Calu3 (cell line): ENCODE measurements around the gene CCPG1. TPM values are rescaled to one million over a fixed set of nuclear protein-coding genes. Genes with fewer than 3 reads are reported as not detected.
A peak's percentile ranks its signal among the peaks of the same experiment; 100 is the strongest.
"Not testable (repeated sequence)": the region's sequence is repeated elsewhere in the genome, so short reads cannot be mapped to it uniquely, and the experiment has no call there.

ENCODE experiments used
- BruUV-seq: library from RNA; stranded (reverse); fragments of 400-500 nt; replicated peaks from 2 replicates; lab custom pipeline; 2021; lab: Mats Ljungman, UMichigan
- CTCF ChIA-PET: fragments of 300-600 bp; sonication (Branson Sonifier 250); formaldehyde crosslinking; loops from one replicate; lab custom pipeline; 2022; ENCODE audit warnings: antibody characterized with exemption; lab: Charles Lee
- DNase-seq: peaks from one replicate; pipeline ENCODE4 v3.0.0; 2022
- H3K27ac Mint-ChIP-seq: one replicate; pipeline ENCODE4 v1.8.0; 2022; ENCODE audit warnings: mixed read lengths; ENCODE audit not compliant: unreplicated experiment
- H3K27me3 Mint-ChIP-seq: one replicate; pipeline ENCODE4 v1.8.0; 2022; ENCODE audit warnings: mixed read lengths; ENCODE audit not compliant: unreplicated experiment
- H3K36me3 Mint-ChIP-seq: one replicate; pipeline ENCODE4 v1.8.0; 2022; ENCODE audit warnings: mild to moderate bottlenecking, moderate library complexity, mixed read lengths; ENCODE audit not compliant: insufficient read depth, unreplicated experiment
- H3K4me1 Mint-ChIP-seq: one replicate; pipeline ENCODE4 v1.8.0; 2022; ENCODE audit warnings: mild to moderate bottlenecking, low read depth, mixed read lengths; ENCODE audit not compliant: unreplicated experiment
- H3K4me3 Mint-ChIP-seq: one replicate; pipeline ENCODE4 v1.8.0; 2022; ENCODE audit warnings: mild to moderate bottlenecking, low read depth, moderate library complexity, mixed read lengths; ENCODE audit not compliant: unreplicated experiment
- H3K9me3 Mint-ChIP-seq: one replicate; pipeline ENCODE4 v1.8.0; 2022; ENCODE audit warnings: low read depth, mixed read lengths; ENCODE audit not compliant: unreplicated experiment
- CTCF ChIP-seq: fragments of 200-600 bp; IDR thresholded peaks from one replicate; pipeline ENCODE4 v1.8.0; 2022; ENCODE audit warnings: antibody characterized with exemption; ENCODE audit not compliant: unreplicated experiment
- intact Hi-C: fragments of 100-400 bp; cut with micrococcal nuclease; formaldehyde crosslinking; loops from one replicate; pipeline ENCODE4 v1.10.0; 2022; ENCODE audit not compliant: unreplicated experiment
- total RNA-seq: library from RNA; stranded (reverse); gene quantifications from 2 replicates; pipeline ENCODE4 v1.2.3, GENCODE V29; 2022

Gene CCPG1
- total RNA-seq, 1 experiment from 2014 or later = 54.5 TPM

DNA sequence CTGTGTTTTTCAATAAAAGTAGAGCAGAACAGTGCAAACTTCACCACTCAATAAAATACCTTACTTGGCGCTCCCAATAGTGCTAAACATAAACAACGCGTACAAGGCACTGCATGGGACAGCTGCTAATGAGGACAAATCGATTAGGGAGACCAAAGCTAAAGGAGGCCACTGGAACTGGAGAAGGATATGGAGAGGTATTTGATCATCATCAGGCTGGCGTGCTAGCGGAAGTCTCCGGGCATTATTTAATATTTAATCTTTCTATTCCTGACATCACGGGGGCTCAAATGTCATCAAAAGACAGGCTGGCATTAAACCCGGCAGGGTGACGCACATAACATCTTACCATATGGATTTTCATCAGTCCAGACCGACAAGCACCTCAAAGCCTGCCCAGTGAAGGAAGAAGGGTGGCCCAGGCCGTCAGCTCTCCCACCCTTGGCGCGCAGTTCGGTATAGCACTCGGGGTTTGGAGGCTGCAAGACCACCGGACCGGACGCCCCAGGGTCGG lies 604 bp downstream of the CCPG1 start:
- intact Hi-C loops = loop anchor here (1.0 to 5.0 kb wide), 2 partner anchors 89 to 210 kb away; partner anchors contain the start of gene RSL24D1
- no peak for DNase-seq

GRCh38 chr15:55403531-55403930 lies 4.6 kb downstream of the CCPG1 start:
- intact Hi-C loops = no loop called here
- Mint-ChIP-seq H3K27ac (peak overlapping the region; percentile 100), H3K4me1 (peaks cover 32% of the 10 kb centered on the region), H3K4me3 (peak overlapping the region; percentile 47), H3K27me3 (no peaks in the 10 kb centered on the region), H3K9me3 (no peaks in the 10 kb centered on the region), H3K36me3 (peaks cover 34% of the 10 kb centered on the region)
- no peak for DNase-seq
- CTCF ChIA-PET = interaction anchor here (0.8 kb wide), 1 partner anchor 290 kb away, joined by 3 read pairs; no protein-coding TSS in a partner anchor
- TF ChIP-seq CTCF = no peak
- no TSS peak for BruUV-seq

More for the DNA sequence above, 604 bp downstream of the CCPG1 start:
- no peaks in the 10 kb centered on the region for H3K27me3 Mint-ChIP-seq
- peaks cover 34% of the 10 kb centered on the region for H3K36me3 Mint-ChIP-seq
- H3K4me3 Mint-ChIP-seq = peak overlapping the region; percentile 81
- H3K4me1 Mint-ChIP-seq = peaks cover 19% of the 10 kb centered on the region
- CTCF ChIA-PET = interaction anchor here (0.7 to 2.0 kb wide), 10 partner anchors 12 to 210 kb away, joined by 3 to 19 read pairs (median 4); partner anchors contain the start of genes PIGB, PIGBOS1 and RSL24D1
- H3K27ac Mint-ChIP-seq = peak overlapping the region; percentile 75
- TF ChIP-seq CTCF = no peak
- no peaks in the 10 kb centered on the region for H3K9me3 Mint-ChIP-seq
- BruUV-seq = TSS peak; percentile 67

GRCh38 chr15:55402707-55403106 lies 5.5 kb downstream of the CCPG1 start:
- Mint-ChIP-seq H3K4me1 (peaks cover 32% of the 10 kb centered on the region), H3K9me3 (no peaks in the 10 kb centered on the region), H3K27ac (peak overlapping the region; percentile 100), H3K4me3 (peak overlapping the region; percentile 47), H3K36me3 (peaks cover 27% of the 10 kb centered on the region), H3K27me3 (no peaks in the 10 kb centered on the region)
- BruUV-seq = no TSS peak
- intact Hi-C loops = no loop called here
- CTCF ChIA-PET = interaction anchor here (0.7 to 0.8 kb wide), 2 partner anchors 14 to 289 kb away, joined by 3 to 5 read pairs; no protein-coding TSS in a partner anchor
- no peak for DNase-seq
- no peak for TF ChIP-seq CTCF

DNA sequence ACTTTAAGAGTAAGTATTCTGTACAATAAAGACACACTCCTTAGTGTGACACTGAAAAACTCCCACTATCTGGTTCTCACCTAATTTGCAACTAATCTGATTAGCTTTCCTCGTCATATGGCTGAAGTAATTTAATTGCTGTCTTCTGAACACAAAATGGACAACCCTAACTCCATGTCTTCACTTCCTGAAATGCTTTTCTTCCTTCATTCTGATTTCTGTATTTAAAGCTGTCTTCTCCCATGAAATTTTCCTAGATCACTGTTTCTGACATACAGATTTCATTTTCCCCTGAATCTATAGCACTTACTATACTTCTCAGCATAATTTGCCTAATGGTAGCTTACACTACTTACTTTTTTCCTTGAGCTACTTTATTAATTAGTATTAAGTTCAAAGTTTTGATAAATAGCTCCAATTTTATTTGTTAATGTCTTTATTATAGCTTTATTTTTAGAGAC lies 6.3 kb downstream of the CCPG1 start:
- Mint-ChIP-seq H3K36me3 (peaks cover 22% of the 10 kb centered on the region), H3K4me1 (peaks cover 39% of the 10 kb centered on the region), H3K4me3 (no peak overlapping the region), H3K9me3 (no peaks in the 10 kb centered on the region), H3K27ac (peak overlapping the region; percentile 100), H3K27me3 (no peaks in the 10 kb centered on the region)
- no peak for TF ChIP-seq CTCF
- DNase-seq = no peak
- no TSS peak for BruUV-seq
- intact Hi-C loops = no loop called here
- CTCF ChIA-PET = no interaction called here

GRCh38 chr15:55400050-55400449 lies 8.1 kb downstream of the CCPG1 start:
- Mint-ChIP-seq H3K36me3 (peaks cover 22% of the 10 kb centered on the region), H3K4me1 (peaks cover 45% of the 10 kb centered on the region)
- intact Hi-C loops, H3K27ac Mint-ChIP-seq, H3K27me3 Mint-ChIP-seq, H3K9me3 Mint-ChIP-seq, CTCF ChIA-PET, DNase-seq, BruUV-seq, H3K4me3 Mint-ChIP-seq: not testable (repeated sequence)
